ENCODE data around the gene LDLRAD3. TPM values are rescaled to one million over a fixed set of nuclear protein-coding genes. Genes with fewer than 3 reads are reported as not detected.

LDLRAD3 gene
- total RNA-seq, 1 donor: 10.5 TPM

DNA sequence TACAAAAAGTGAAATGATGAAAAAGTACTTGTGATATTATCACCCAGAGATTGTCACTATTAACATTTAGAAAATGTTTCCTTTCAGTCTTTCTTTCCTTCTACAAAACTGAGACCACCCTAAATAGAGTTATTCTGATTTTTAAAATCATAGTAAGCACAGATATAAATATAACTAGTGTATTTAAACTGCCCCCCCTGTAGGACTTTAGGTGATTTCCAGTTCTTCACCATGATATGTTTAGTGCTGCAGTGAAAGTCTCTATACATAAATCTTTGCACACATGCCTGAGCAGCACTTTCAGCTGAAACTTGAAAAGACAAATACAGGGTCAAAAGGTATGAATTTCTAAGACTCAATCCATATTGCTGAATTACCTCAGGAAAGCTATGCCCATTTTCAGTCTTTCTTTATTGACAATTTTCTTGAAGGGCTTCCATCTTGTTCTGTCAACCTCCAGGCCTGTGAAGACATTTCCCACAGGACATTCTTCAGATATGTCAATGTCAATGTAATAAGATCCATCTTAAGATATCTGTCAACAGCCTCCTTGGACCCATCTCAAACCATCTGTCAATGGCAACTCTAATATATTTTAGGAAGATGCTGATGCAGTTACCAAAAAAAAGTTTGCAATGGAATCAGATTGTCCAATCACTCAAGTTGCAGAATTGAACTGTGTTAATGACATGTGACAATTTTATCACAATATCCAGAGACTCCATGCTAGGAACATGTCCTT lies 30.8 kb upstream of the LDLRAD3 start:
- TF ChIP-seq, protein P1, sequence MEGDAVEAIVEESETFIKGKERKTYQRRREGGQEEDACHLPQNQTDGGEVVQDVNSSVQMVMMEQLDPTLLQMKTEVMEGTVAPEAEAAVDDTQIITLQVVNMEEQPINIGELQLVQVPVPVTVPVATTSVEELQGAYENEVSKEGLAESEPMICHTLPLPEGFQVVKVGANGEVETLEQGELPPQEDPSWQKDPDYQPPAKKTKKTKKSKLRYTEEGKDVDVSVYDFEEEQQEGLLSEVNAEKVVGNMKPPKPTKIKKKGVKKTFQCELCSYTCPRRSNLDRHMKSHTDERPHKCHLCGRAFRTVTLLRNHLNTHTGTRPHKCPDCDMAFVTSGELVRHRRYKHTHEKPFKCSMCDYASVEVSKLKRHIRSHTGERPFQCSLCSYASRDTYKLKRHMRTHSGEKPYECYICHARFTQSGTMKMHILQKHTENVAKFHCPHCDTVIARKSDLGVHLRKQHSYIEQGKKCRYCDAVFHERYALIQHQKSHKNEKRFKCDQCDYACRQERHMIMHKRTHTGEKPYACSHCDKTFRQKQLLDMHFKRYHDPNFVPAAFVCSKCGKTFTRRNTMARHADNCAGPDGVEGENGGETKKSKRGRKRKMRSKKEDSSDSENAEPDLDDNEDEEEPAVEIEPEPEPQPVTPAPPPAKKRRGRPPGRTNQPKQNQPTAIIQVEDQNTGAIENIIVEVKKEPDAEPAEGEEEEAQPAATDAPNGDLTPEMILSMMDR (IDR thresholded peaks at IDR 0.05; ENCODE audit: extremely low read depth, low read depth, low read length): no peak
- H3K4me2 ChIP-seq (ENCODE audit: insufficient read depth, low read length): no peak overlapping the region
- no peak overlapping the region for H3K4me3 ChIP-seq (ENCODE audit: insufficient read depth, low read length)
- H3K9me3 ChIP-seq (ENCODE audit: low read depth, low read length): no peaks in the 10 kb centered on the region
- peaks cover 11% of the 10 kb centered on the region for H3K27me3 ChIP-seq (ENCODE audit: insufficient read depth, low read length)
- H2AFZ ChIP-seq (ENCODE audit: low read length): no peak overlapping the region
- H3K4me1 ChIP-seq (ENCODE audit: insufficient read depth, low read length): peaks cover 4% of the 10 kb centered on the region
- H3K27ac ChIP-seq (ENCODE audit: low read depth, low read length): no peak overlapping the region
- no peaks in the 10 kb centered on the region for H4K20me1 ChIP-seq (ENCODE audit: insufficient read depth, low read length)
- H3K79me2 ChIP-seq (ENCODE audit: insufficient read depth, low read length): no peaks in the 10 kb centered on the region
- no peaks in the 10 kb centered on the region for H3K36me3 ChIP-seq (ENCODE audit: insufficient read depth, low read length)
- no peak for DNase-seq (ENCODE audit: insufficient read length, low spot score, missing footprints)

DNA sequence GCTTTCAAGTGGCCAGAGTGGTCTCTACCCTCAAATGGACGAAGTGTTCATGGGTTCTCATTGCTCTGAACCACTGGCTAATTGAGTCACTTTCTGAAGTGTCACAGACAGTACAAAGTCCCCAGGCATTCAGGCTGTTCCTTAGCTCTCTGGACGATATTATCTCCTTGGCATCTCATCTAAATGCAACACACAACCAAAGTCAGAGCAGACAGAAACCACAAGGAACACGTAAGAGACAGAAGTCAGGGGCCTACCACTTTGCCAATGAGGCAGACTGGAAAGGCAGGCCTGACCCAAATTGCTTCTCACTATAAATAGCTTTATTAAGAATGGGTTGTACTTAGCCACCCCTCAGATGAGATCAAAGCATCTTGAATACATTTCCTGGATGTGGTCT lies 29.0 kb upstream of the LDLRAD3 start:
- Histone ChIP-seq H3K4me2 (ENCODE audit: insufficient read depth, low read length) (no peak overlapping the region), H3K27ac (ENCODE audit: low read depth, low read length) (no peak overlapping the region), H3K79me2 (ENCODE audit: insufficient read depth, low read length) (no peaks in the 10 kb centered on the region), H4K20me1 (ENCODE audit: insufficient read depth, low read length) (no peaks in the 10 kb centered on the region), H2AFZ (ENCODE audit: low read length) (no peak overlapping the region), H3K4me3 (ENCODE audit: insufficient read depth, low read length) (no peak overlapping the region), H3K36me3 (ENCODE audit: insufficient read depth, low read length) (no peaks in the 10 kb centered on the region), H3K4me1 (ENCODE audit: insufficient read depth, low read length) (no peaks in the 10 kb centered on the region), H3K27me3 (ENCODE audit: insufficient read depth, low read length) (peaks cover 12% of the 10 kb centered on the region), H3K9me3 (ENCODE audit: low read depth, low read length) (no peaks in the 10 kb centered on the region)
- no peak for DNase-seq (ENCODE audit: insufficient read length, low spot score, missing footprints)
- TF ChIP-seq, protein P1 (IDR thresholded peaks at IDR 0.05; ENCODE audit: extremely low read depth, low read depth, low read length): no peak

DNA sequence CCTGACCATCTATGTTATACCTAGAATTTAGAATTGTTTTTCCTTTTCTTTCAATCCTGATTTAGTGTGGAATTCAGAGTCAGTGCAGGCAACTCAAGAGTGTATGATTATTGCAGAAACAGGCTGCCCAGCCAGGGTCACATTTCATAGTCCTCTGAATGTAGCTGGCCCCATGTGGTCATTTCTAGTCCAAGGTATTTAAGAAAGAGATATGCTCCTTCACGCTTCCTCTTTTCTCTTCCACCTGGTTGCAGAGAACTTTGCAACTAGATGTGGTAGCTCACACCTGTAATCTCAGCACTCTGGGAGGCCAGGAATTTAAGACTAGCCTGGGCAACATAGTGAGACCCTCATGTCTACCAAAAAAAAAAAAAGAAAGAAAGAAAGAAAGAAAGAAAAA lies 27.6 kb upstream of the LDLRAD3 start:
- H3K4me2 ChIP-seq (ENCODE audit: insufficient read depth, low read length): no peak overlapping the region
- no peak overlapping the region for H3K27ac ChIP-seq (ENCODE audit: low read depth, low read length)
- TF ChIP-seq, protein P1 (IDR thresholded peaks at IDR 0.05; ENCODE audit: extremely low read depth, low read depth, low read length): no peak
- no peaks in the 10 kb centered on the region for H3K4me1 ChIP-seq (ENCODE audit: insufficient read depth, low read length)
- no peaks in the 10 kb centered on the region for H4K20me1 ChIP-seq (ENCODE audit: insufficient read depth, low read length)
- no peak for DNase-seq (ENCODE audit: insufficient read length, low spot score, missing footprints)
- H3K9me3 ChIP-seq (ENCODE audit: low read depth, low read length): no peaks in the 10 kb centered on the region
- H3K79me2 ChIP-seq (ENCODE audit: insufficient read depth, low read length): no peaks in the 10 kb centered on the region
- no peak overlapping the region for H2AFZ ChIP-seq (ENCODE audit: low read length)
- H3K4me3 ChIP-seq (ENCODE audit: insufficient read depth, low read length): no peak overlapping the region
- H3K36me3 ChIP-seq (ENCODE audit: insufficient read depth, low read length): no peaks in the 10 kb centered on the region
- peaks cover 12% of the 10 kb centered on the region for H3K27me3 ChIP-seq (ENCODE audit: insufficient read depth, low read length)

DNA sequence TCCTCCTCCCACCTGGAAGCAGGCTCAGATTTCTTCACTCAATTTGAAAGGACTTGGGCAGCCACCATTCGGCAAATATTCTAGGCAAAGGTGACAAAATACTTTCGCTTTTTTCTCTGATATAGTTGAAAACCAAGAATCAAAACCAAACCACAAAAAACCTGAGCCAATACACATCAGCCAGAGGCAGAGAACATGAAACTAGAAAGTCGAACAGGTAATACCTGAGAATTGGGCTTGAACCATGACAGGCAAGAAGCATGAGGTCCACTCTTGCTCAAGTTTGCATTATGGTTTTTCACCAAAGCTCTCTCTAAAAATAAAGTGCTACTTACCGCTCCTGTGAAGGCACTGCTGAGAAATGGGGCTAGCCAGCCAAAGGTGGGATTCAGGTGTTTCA lies 26.2 kb upstream of the LDLRAD3 start:
- Histone ChIP-seq H3K4me2 (ENCODE audit: insufficient read depth, low read length) (no peak overlapping the region), H3K79me2 (ENCODE audit: insufficient read depth, low read length) (no peaks in the 10 kb centered on the region), H3K9me3 (ENCODE audit: low read depth, low read length) (no peaks in the 10 kb centered on the region), H3K4me1 (ENCODE audit: insufficient read depth, low read length) (no peaks in the 10 kb centered on the region), H3K4me3 (ENCODE audit: insufficient read depth, low read length) (no peak overlapping the region), H3K36me3 (ENCODE audit: insufficient read depth, low read length) (no peaks in the 10 kb centered on the region), H3K27me3 (ENCODE audit: insufficient read depth, low read length) (peaks cover 12% of the 10 kb centered on the region), H2AFZ (ENCODE audit: low read length) (no peak overlapping the region), H3K27ac (ENCODE audit: low read depth, low read length) (no peak overlapping the region), H4K20me1 (ENCODE audit: insufficient read depth, low read length) (no peaks in the 10 kb centered on the region)
- DNase-seq (ENCODE audit: insufficient read length, low spot score, missing footprints): no peak
- TF ChIP-seq, protein P1 (IDR thresholded peaks at IDR 0.05; ENCODE audit: extremely low read depth, low read depth, low read length): no peak

Data from osteoblast (primary cell).